GM19240 (cell line): ENCODE measurements around the gene USP43.
"Not testable (repeated sequence)": the region's sequence is repeated elsewhere in the genome, so short reads cannot be mapped to it uniquely, and the experiment has no call there.

Experiments
- DNase-seq: peaks from one replicate; pipeline ENCODE4 v3.0.0; 2011; ENCODE audit warnings: low spot score; ENCODE audit not compliant: insufficient read length

The USP43 gene

DNA sequence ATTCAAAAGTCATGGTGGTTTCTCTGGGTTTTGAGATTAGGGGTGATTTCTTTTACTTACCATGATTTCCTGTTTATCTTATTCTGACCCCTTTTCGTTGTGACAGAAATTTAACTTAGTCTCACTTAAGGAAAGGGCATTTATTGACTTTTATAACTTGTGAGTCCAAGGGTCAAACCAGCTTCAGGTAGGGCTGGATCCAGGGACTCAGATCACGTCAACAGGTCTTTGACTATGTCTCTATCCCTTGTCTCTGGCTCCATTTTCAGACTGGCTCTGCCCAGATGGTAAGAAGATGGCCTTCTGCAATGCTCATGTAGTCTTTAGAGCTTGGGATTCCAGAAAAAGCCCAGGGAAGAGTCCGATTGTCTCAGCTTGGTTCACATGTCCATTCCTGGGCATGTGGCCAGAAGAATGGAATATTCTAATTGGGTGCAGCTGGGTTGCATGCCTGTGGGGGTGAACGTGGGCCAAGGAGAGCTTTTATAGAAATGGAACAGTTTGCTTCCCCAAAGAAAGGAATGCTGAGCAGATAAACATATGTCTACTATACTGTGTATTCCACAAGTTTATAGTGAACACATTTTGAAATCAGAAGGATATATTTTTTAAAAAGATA, 13.4 kb downstream of the USP43 start:
- no peak for DNase-seq

GRCh38 chr17:9661027-9661426, 15.7 kb downstream of the USP43 start:
- no peak for DNase-seq

- not testable (repeated sequence) for DNase-seq
Observed at GRCh38 chr17:9663511-9663910, 18.2 kb downstream of the USP43 start.

DNA sequence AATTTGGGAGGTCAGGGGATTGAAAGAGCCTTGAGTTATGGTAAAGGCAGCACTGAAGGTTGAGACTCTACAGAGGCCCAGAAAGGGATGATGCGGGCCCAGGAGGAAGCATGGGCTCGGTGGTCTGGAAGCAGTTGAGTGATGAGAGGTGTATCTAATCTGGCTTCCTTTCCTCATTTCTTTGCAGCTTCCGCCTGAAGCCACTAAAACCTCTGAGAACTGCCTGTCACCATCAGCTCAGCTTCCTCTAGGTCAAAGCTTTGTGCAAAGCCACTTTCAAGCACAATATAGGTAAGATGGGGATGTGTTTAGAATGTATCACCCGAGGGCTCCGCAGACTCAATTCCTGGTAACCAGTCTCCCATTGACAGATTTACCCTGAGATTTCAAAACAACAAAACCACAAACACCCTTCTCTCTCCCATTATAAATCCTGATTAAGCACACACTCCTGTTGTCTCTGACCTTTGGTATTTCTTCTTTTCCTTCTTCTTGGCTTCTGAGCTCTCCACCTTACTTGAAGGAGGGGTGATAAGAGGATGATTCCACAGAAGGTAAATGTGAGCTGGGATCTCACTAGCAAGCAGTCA, 21.2 kb downstream of the USP43 start:
- DNase-seq = no peak

DNA sequence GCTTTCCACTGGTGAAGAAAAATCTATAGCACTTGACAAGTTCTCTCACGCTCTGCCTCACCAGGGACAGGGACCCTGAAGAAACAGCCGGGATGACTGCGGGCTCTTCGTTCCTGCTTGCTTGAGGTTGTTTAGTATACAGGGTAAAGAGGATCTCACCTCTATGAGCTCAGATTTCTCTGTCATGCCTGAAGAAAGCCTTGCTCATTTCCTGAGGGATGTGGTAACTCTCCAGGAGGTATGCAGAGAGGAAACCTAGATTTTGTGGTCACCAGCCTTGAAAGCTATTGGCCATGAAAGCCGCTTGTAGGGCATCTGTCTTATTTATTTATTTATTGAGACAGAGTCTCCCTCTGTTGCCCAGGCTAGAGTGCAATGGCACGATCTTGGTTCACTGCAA, 23.2 kb downstream of the USP43 start:
- no peak for DNase-seq

- no peak for DNase-seq
Observed at GRCh38 chr17:9669551-9670008, 24.3 kb downstream of the USP43 start.

- no peak for DNase-seq
Observed at GRCh38 chr17:9670596-9670995, 25.3 kb downstream of the USP43 start.

DNA sequence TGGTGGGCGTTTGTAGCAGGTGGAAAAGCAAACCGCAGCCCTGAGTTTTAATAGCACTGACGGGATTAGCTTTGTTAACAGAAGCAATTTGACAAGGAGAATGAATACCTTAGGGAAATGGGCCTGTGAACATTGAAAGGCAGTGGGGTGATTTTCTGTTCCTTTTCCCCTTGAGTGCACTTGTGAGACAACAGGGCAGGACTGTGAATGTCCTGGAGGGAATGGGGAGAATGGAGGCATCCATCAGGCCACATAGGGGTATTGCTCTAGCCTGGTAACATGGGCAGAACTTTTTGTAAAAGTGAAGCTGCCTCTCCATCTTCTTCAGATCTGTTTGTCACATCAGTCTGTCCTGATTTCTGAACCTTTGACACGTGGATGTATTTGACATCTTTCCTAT, 26.2 kb downstream of the USP43 start:
- DNase-seq = no peak

GRCh38 chr17:9672266-9672665, 26.9 kb downstream of the USP43 start:
- no peak for DNase-seq

GRCh38 chr17:9672691-9673090, 27.4 kb downstream of the USP43 start:
- no peak for DNase-seq

- DNase-seq = no peak
Observed at GRCh38 chr17:9676084-9676483, 30.8 kb downstream of the USP43 start.

DNA sequence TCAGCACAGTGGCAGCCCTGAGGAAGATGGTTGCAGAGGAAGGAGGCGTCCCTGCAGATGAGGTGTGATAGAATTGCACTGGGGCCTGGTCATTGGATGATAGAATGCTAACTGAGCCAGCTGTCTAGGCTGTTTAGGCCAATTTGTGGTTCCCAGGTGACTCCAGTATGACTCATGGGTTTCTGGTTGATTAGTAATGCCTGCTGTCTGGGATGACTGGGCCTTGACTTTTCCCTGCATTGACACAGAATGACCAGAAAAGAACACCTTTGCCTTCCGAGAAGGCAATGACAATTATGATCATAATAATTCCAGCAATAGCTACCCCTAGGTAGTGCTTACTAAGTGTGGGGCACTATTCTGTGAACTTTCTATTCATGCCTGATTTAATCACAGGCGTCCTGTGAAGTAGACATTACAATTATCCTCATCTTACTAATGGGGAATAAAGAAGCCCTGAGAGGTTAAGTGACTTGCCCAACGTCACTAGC, 31.5 kb downstream of the USP43 start:
- no peak for DNase-seq

- DNase-seq = no peak
Observed at GRCh38 chr17:9677411-9677810, 32.1 kb downstream of the USP43 start.

DNA sequence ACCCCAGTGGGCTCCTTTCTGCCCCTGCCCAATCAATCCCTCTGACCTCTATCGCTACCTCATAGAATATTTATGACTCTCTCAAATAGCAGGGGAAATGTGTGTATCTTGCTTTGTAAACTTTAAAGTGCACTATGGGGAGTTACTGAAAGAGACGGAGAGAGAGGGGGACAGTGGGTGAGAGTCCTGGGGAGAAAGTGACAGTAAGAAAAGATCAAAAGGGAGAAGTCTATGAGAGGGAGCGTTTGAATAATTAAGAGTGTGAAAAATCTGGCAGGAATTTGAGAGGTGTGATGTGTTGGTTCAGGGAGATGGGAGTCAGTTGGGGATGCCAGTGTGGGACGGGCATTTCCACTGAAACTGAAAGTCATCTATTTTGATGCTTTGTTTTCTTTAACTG, 32.6 kb downstream of the USP43 start:
- no peak for DNase-seq

DNA sequence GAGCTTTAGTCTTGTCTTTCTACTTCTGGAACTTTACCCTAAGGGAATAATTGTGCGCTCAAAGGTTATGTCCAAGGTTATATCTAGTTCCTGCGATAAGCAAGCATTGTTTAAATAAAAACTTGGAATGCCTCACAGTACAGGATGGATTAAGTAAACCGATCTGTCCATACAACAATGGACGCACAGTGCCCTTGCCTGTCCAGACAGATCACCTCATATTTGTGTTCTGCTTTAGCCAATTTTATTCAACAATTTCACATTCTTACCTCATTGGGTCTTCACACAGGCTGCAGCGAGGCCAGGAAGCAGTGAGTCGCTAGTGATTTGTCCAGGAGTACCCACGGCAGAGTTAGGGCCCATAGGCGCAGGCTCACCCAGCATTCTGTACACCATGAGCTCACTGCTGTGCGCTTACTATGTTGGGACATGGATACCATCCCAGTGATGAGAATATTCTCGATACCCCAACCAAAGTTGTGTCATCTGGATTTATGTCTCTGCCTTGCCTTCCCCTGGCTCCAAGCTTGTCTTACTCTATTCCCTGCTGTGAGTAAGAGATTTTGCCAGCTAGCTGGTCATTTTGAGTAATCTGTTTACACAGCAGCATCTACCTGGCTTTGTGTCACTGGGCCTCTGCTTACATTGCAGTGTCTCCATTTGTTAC, 39.8 kb downstream of the USP43 start:
- DNase-seq = no peak

GRCh38 chr17:9693755-9694154, 48.4 kb downstream of the USP43 start:
- DNase-seq = no peak

- DNase-seq = no peak
Observed at GRCh38 chr17:9696279-9697044, 51.1 kb downstream of the USP43 start.

DNA sequence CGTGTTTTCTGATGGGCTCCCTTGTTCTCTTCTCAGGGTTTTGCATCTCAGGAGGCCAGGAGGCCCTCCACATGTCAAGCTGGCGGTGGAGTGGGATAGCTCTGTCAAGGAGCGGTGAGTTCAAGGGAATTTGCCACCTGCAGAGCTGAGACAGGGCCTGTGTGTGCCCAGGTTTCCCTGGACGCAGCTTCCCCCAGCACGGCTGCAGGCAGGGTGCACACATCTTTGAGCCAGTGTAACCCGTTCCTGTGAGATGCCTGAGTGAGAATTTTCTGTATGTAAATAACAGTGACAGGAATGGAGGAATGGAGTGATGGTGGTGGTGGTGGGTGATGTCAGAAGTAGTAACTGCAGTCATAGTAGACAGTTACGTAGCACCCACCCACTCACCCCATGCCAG, 54.8 kb downstream of the USP43 start:
- no peak for DNase-seq

DNA sequence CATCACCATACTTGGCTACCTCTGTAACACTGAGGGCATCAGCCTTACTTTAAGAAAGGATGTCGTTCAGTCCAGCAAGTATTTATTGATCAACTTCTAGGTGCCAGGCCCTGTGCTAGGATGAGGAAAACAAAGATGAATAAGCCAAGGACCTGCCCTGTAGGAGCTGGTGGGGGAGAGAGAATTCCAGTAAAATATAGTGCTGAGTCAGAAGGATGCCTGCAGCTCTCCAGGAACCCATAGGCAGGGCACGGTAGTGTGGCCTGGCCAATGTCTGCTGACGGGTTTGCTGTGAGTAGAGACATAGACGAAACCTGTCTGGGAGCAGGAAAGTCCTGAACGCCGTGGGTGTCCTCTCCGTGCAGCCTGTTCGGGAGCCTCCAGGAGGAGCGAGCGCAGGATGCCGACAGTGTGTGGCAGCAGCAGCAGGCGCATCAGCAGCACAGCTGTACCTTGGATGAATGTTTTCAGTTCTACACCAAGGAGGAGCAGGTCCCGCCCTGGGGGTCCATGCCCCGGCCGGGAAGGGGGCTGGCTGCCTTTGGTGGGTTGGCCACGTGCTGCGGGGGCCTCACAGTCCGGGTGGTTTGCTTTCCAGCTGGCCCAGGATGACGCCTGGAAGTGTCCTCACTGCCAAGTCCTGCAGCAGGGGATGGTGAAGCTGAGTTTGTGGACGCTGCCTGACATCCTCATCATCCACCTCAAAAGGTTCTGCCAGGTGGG, 55.6 kb downstream of the USP43 start:
- no peak for DNase-seq

GRCh38 chr17:9702482-9702881, 57.2 kb downstream of the USP43 start:
- DNase-seq = no peak
